ENCODE results near the gene TNP1.

The TNP1 gene

DNA sequence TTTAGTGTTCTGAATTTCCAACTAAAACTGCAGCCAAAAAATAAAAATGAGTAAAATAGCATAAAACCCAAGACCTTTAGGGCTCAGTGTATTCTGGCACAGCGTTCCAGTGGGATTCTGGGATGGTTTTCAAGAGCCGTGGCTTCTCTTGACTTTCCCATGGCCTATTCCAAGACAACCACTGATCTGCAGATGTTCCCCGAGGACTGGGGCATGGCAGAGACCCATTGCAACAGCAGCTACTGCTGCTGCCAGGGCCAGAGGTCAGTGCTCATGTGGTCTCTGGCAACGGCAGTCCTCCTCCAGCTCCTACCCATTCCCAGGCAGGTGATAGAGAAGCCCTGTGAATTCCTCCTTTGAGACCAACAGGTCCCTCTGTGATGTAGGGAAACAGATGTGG lies 26.8 kb downstream of the TNP1 start:
- no peak for DNase-seq

DNA sequence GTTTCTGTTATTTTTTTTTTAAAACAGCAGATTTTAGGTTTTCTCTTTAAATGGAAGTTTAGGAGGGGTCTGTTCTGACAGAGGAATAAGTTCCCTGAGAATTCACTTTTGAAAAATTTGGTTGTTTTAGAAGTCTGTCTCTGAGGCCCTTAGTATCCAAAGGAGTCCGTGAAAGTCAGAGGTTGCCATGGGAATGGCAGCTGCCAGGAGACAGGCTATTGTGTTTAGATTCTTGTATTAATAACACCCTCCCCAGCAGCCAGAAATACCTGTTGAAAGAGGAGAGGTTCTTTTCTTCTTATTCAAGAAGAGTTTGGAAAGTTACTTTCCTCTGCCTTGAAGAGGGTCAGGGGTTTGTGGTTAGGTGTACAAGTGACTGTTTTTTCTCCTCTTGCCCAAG lies 29.5 kb downstream of the TNP1 start:
- no peak for DNase-seq

DNA sequence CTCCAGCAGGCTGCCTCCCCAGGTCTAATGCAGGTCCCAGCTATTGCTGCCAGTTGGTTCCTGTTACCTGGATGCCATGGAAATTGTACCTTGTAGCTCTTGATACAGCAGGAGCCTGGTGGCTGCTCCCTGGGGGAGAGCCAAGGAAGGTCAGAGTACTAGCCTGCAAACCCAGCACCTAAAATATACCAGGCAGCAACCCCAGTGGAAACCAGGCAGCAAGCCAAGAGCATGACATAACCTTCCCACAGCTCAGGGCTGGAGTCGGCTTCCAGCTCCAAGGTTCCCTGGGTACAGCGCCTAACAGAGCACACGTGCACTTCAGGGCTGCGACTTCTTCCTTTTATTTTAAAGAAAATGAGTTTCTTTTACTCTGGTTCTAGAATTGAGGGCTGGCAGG lies 30.3 kb downstream of the TNP1 start:
- DNase-seq: no peak

DNA sequence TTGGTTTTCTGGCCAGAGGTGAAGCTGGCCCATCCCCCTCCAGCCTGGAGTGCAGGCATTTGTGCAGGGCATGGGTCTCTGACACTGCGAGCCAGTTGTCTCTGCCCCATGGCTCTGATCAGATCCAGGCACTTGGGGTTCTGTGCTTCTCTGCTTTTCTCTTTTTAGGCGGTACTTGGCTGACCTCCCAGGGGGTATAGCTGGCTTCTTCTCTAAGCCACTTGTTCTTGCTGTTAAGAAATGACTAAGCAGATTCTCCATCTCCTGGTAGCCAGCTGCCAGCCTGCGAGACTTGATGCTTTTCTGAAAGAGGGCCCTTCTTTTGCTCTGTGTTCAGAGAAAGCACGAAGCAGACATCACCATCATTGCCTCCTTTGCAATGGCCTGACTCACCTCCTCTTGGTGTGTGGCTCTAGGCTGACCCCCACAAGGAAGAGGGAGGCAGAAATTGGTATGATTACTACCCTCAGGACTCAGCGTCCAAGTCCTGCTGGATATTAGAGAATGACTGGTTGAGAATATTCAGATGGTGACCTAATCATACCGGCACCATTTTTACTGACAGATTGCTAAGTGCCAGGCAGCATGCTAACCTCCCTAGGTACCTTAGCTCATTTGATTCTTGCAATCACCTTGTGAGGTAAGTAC lies 32.7 kb downstream of the TNP1 start:
- no peak for DNase-seq

DNA sequence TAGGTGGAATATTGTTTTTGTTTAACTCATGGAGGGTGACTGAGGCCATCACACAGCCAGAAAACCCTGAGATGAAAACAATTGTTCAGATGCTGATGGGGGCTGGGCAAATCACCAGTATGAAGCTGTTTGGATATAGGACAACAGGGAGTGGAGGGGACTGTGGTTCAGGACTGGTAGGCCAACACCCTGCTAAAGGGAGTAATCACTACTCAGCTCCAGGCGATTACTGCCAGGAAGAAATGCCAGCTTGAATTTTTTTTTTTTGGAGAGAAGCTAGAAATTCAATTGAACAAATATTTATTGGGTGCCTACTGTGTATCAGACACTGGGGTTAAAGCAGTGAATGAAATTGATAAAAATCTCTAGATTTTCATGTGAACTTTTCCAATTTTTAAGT lies 37.4 kb downstream of the TNP1 start:
- DNase-seq: no peak

DNA sequence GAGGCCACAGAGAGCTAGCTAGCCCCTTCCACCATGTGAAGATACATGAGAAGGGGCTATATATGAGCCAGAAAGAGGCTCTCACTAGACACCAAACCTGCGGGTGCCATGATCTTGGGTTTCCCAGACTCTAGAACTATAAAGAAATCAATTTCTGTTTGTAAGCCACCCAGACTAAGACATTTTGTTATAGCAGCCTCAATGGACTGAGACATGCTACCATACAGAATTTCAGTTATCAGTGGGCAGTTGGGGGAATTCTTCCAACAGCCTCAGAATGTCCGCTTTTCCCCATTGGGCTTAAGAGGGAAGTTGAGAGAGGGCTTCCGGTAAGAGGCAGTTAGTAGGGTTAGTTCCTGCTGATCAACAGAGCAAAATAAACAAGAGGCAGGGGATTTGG lies 39.2 kb downstream of the TNP1 start:
- no peak for DNase-seq

DNA sequence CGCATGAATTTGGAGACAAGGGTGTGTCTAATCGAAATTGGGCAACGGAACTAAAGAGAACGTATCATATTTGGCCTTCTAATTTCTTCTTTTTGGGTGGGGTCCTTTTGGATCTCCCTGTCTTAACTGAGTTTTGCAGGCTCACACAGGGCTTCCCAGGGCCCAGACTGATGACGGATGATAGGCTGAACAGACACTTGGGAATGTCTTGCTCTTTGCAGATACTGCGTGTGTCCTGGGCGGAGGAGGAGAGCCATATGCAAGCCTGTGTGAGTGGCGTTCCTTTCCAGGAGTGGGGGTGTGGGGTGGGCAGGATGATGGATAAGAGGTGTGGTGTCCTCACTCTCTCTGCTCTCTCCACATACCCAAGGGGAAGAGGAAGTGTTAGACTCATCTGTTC lies 40.1 kb downstream of the TNP1 start:
- DNase-seq: no peak

DNA sequence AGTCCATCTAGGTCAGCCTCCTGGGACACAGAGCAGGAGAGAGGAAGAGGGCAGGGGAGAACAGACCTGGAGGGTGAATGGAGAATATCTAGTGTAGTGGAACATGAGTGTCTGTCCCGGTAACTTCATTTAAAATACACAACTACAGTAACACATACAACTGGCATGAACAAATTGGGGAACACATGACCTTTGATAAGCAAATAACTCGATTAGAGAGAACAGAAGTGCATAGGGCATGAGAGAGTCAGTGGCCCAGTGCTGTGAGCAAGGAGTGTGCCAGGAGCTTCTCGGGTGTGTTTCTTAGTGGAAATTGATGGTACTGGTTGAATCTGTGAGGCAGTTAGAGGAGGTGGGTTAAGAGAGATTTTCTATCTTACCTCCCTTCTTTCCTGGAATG lies 40.8 kb downstream of the TNP1 start:
- no peak for DNase-seq

DNA sequence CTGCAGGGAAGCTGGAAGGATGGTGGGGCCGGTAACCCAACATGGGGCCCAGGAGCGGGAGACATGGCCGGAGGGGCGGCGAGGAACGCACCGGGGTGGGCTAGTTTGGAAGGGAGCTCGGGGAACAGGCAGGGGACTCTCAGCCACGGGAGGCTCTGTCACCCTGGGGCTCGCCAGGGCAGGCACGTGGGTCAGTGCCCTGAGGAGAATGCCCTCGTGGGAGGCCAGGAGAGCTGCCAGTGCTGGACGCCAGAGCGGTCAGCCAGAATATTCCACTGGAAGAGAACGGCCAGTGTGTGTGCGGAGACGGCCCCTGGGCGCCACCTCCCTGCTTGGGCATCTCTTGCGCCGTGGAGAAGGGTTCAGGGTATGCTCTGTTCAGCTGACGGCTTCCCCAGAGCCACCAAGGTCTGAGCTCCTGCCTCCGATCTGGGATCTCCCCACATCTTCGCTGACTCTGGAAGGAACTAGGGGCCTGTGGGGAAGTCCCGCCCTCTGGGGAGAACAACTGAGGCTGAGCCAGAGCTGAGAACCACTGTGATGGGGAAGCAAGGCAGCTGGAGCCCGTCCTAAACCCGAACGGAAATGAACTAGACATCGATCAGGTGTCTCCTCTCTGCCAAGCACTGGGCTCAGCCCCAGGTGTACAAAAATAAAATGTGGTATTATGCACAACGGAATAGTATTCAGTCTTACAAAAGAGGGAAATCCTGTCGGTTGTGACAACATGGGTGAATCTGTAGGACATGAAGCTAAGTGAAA lies 49.3 kb downstream of the TNP1 start:
- DNase-seq: no peak

All from midbrain (tissue), 1 donor.